ENCODE measurements around the gene PRPF40A. TPM values are rescaled to one million over a fixed set of nuclear protein-coding genes. Genes with fewer than 3 reads are reported as not detected.

PRPF40A gene
- total RNA-seq, 1 donor from 2014 or later = 84.8 TPM

DNA sequence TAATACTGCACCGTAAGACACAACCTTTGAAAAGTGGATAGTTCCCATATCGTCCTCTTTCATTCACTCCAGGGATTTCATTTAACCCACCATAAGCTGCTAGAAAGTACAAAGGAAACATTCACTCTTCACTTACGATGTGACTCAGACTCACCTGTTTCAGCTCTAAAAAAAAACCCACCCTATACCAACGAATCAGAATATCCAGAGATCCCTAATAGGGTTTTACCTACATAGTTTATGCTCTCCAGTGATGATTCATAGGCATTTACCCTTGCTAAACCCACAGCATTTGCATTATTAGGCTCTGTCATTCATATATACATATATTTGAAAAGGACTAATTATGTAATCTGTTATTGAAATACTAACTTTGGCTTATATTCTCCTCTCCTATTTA lies 60.2 kb downstream of the PRPF40A start:
- no peak for ATAC-seq
- H3K36me3 ChIP-seq = peaks cover 93% of the 10 kb centered on the region
- intact Hi-C loops (cut with DNase I) = no loop called here
- H3K27ac ChIP-seq = no peak overlapping the region
- no peaks in the 10 kb centered on the region for H3K9me3 ChIP-seq
- no peaks in the 10 kb centered on the region for H3K4me1 ChIP-seq
- DNase-seq = no peak
- no peak for TF ChIP-seq CTCF (IDR thresholded peaks at IDR 0.05)
- H3K27me3 ChIP-seq (ENCODE audit: low read depth) = no peaks in the 10 kb centered on the region
- no peak overlapping the region for H3K4me3 ChIP-seq

DNA sequence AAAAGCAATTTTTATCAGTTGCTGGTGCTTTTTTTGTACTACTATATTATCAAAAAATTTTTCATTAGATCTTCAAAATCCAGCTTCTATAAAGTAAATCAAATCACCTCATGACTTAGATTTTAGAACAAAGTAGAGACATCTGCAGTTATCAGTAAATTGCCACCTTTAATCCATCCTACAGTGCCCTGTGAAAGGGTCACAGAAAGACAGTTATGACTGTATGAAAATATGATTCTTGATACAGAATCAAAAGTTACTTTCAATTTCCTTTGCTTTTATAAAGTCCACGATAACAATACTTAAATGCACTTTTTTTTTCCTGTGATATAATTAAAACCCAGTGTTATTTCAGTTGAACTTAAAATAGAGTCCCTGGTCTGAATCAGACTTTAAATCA lies 61.4 kb downstream of the PRPF40A start:
- intact Hi-C loops (cut with DNase I) = no loop called here
- H3K36me3 ChIP-seq = peaks cover 93% of the 10 kb centered on the region
- H3K4me3 ChIP-seq = no peak overlapping the region
- H3K27ac ChIP-seq = no peak overlapping the region
- H3K27me3 ChIP-seq (ENCODE audit: low read depth) = no peaks in the 10 kb centered on the region
- no peaks in the 10 kb centered on the region for H3K9me3 ChIP-seq
- ATAC-seq (no peak), DNase-seq (no peak)
- H3K4me1 ChIP-seq = no peaks in the 10 kb centered on the region
- no peak for TF ChIP-seq CTCF (IDR thresholded peaks at IDR 0.05)

DNA sequence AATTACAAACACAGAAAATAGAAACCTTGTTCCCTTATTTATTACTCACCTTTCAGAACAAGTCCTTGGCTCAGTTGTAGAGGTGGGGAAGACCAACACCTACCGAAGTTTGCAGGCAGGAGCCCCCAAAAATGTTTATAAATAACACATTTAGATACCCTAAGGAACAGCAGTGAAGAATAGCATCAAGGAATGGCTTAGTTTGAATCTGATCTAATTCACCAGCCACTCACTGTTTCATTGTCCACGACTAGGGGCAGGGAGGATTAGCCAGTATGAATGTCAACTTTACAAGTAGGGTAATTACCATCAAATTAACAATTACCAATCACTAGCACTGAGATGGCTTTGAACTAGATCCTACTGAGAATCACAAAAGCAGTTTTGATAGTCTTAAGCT lies 65.4 kb downstream of the PRPF40A start:
- no peak overlapping the region for H3K4me3 ChIP-seq
- no peak for TF ChIP-seq CTCF (IDR thresholded peaks at IDR 0.05)
- intact Hi-C loops (cut with DNase I) = no loop called here
- no peaks in the 10 kb centered on the region for H3K9me3 ChIP-seq
- ATAC-seq (no peak), DNase-seq (no peak)
- H3K4me1 ChIP-seq = peaks cover 18% of the 10 kb centered on the region
- peaks cover 64% of the 10 kb centered on the region for H3K36me3 ChIP-seq
- H3K27me3 ChIP-seq (ENCODE audit: low read depth) = no peaks in the 10 kb centered on the region
- H3K27ac ChIP-seq = no peak overlapping the region

DNA sequence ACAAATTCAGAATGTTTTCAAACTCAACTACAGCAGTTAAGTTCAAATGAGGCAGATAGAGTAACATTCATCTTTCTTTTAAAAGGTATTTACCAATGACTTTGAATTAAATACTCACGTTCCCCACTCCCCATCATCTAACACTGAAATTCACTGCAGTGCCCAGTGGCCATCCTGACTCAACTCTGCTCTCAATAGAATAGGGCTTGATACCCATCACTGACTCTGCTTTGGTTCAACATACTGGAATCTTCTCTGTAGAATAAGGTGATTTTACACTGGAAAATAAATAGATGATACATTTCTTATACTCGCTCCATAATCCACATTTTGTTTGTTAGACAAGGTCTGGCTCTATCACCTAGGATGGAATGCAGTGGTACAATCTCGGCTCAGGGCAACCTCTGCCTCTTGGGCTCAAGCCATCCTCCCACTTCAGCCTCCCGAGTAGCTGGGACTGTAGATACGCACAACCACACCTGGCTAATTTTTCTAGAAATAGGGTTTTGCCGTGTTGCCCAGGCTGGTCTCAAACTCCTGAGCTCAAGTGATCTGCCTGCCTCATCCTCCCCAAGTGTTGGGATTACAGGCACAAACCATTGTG lies 66.4 kb downstream of the PRPF40A start:
- ATAC-seq (no peak), DNase-seq (no peak)
- H3K27me3 ChIP-seq (ENCODE audit: low read depth) = no peaks in the 10 kb centered on the region
- no peak overlapping the region for H3K27ac ChIP-seq
- peaks cover 24% of the 10 kb centered on the region for H3K4me1 ChIP-seq
- TF ChIP-seq CTCF (IDR thresholded peaks at IDR 0.05) = no peak
- no peaks in the 10 kb centered on the region for H3K9me3 ChIP-seq
- intact Hi-C loops (cut with DNase I) = no loop called here
- H3K4me3 ChIP-seq = no peak overlapping the region
- peaks cover 54% of the 10 kb centered on the region for H3K36me3 ChIP-seq

DNA sequence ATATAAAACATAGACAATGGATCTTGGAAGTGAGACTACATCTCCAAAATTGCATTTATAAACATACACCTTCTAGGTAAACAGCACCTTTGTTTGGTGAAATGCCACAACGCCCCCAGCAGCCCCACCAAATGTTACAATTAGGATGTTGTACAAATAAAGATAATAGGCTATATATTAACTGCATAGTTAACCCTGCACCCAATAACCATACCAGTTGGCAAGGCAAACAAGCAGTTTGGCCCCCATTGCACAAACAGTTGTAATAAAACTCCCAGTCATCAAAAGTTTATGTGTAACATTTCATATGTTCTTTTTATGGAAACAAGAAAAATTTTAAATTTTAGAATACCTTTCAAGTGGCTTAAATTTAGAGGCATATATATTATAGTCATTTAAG lies 67.3 kb downstream of the PRPF40A start:
- ATAC-seq = no peak
- Histone ChIP-seq H3K4me3 (no peak overlapping the region), H3K4me1 (peaks cover 24% of the 10 kb centered on the region), H3K36me3 (peaks cover 54% of the 10 kb centered on the region), H3K9me3 (no peaks in the 10 kb centered on the region), H3K27me3 (ENCODE audit: low read depth) (no peaks in the 10 kb centered on the region), H3K27ac (no peak overlapping the region)
- no peak for TF ChIP-seq CTCF (IDR thresholded peaks at IDR 0.05)
- no peak for DNase-seq
- intact Hi-C loops (cut with DNase I) = no loop called here

Data from lower lobe of right lung (tissue), 2 donors.